HFFc6 (cell line): ENCODE measurements around the gene PSMD3. TPM values are rescaled to one million over a fixed set of nuclear protein-coding genes. Genes with fewer than 3 reads are reported as not detected.

Experiments
- DNase-seq: peaks from one replicate; pipeline ENCODE4 v3.0.0-alpha.2; 2018
- H3K27ac Mint-ChIP-seq: 2 replicates; pipeline ENCODE4 v1.8.0; 2020; ENCODE audit warnings: mild to moderate bottlenecking, mixed read lengths
- H3K27me3 Mint-ChIP-seq: 2 replicates; pipeline ENCODE4 v1.8.0; 2021; ENCODE audit warnings: mild to moderate bottlenecking, moderate library complexity, mixed read lengths; ENCODE audit not compliant: insufficient read depth
- H3K36me3 Mint-ChIP-seq: 2 replicates; pipeline ENCODE4 v1.8.0; 2021; ENCODE audit warnings: low read depth, mixed read lengths
- H3K4me1 Mint-ChIP-seq: 2 replicates; pipeline ENCODE4 v1.8.0; 2020; ENCODE audit warnings: low read depth, mixed read lengths
- H3K4me3 Mint-ChIP-seq: 2 replicates; pipeline ENCODE4 v1.8.0; 2020; ENCODE audit warnings: mild to moderate bottlenecking, moderate library complexity, mixed read lengths
- H3K9me3 Mint-ChIP-seq: 2 replicates; pipeline ENCODE4 v1.8.0; 2020; ENCODE audit warnings: mild to moderate bottlenecking, mixed read lengths
- CTCF ChIP-seq: fragments of 200-600 bp; sonication (generic); IDR thresholded peaks from 2 replicates; pipeline ENCODE4 v1.5.0; 2021; ENCODE audit warnings: antibody characterized with exemption, mild to moderate bottlenecking
- long read RNA-seq: library from polyadenylated mRNA; unstranded; transcript quantifications from one replicate; pipeline ENCODE4 v2.0.0, GENCODE V29; 2019
- total RNA-seq, 6 experiments: library from RNA; stranded (reverse); fragmentation: NEBNext Ultra II Directional; extraction: Animal tissue kit (Norgen Biotek cat#: 25700); gene quantifications; 2 replicates in 1 of 6; 3 replicates in 5 of 6; pipeline ENCODE4 v1.2.3, GENCODE V29; 2021

Gene PSMD3
- 100 to 1,000 TPM; 143 to 169 (median 160) TPM for total RNA-seq
- long read RNA-seq, transcript PSMD3-201 (12 exons, 2,158 nt), result major isoform, 136 of 159 reads
- long read RNA-seq, partial matches to known transcripts, result 15 of 159 reads
- long read RNA-seq, other reads (novel, unspliced or antisense), result 8 of 159 reads

DNA sequence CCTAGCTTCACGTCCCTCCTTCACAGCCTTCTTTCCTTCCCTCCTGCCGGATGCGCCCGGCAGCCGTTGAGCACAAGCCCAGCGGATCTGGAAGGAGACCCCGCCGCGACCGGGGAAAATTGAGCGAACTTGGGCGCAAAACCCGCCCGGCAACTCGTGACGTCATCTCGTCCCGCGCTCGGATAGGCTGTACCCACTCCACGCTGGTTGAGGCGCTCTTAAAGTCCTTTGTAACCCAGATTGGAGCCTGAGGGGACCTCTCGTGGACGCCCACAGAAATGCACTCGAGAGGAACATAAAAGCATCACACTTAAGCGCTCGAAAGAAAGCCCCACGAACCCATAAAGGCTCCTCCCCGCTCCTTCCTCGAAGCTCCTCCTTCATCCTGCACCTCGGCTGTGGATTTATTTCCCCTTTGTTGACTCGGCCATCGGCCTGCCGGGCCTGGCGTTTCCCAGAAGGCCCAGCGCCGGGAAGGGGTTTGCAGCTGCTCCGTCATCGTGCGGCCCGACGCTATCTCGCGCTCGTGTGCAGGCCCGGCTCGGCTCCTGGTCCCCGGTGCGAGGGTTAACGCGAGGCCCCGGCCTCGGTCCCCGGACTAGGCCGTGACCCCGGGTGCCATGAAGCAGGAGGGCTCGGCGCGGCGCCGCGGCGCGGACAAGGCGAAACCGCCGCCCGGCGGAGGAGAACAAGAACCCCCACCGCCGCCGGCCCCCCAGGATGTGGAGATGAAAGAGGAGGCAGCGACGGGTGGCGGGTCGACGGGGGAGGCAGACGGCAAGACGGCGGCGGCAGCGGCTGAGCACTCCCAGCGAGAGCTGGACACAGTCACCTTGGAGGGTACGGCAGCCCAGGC lies at the start of gene PSMD3:
PSMD3 (plus strand) TSS at position 457 of the 856 bp plus-strand sequence; CDS start at position 621, 164 bp downstream.
- H3K4me3 Mint-ChIP-seq, result peak within 1 kb of the TSS; percentile 98
- DNase-seq, result peak; percentile 99
- peak within 1 kb of the TSS; percentile 91 for H3K27ac Mint-ChIP-seq
- peaks cover 11% of the 10 kb centered on the region for H3K36me3 Mint-ChIP-seq
- no peaks in the 10 kb centered on the region; the same call in 1 of the 2 replicates for H3K27me3 Mint-ChIP-seq
- no peaks in the 10 kb centered on the region for H3K9me3 Mint-ChIP-seq
- peak; percentile 83 for TF ChIP-seq CTCF
- peaks cover 36% of the 10 kb centered on the region for H3K4me1 Mint-ChIP-seq

- no peaks in the 10 kb centered on the region for H3K9me3 Mint-ChIP-seq
- no peak overlapping the region for H3K27ac Mint-ChIP-seq
- H3K4me1 Mint-ChIP-seq, result peaks cover 27% of the 10 kb centered on the region
- H3K4me3 Mint-ChIP-seq, result no peak overlapping the region
- no peak for TF ChIP-seq CTCF
- no peaks in the 10 kb centered on the region for H3K36me3 Mint-ChIP-seq
- DNase-seq, result no peak
- H3K27me3 Mint-ChIP-seq, result peaks cover 6% of the 10 kb centered on the region
Observed at GRCh38 chr17:39933912-39934311, 46.7 kb upstream of the PSMD3 start.

GRCh38 chr17:39934324-39934723 lies 46.3 kb upstream of the PSMD3 start:
- TF ChIP-seq CTCF, result no peak
- no peak for DNase-seq
- peaks cover 6% of the 10 kb centered on the region for H3K27me3 Mint-ChIP-seq
- no peaks in the 10 kb centered on the region for H3K9me3 Mint-ChIP-seq
- H3K4me1 Mint-ChIP-seq, result peaks cover 27% of the 10 kb centered on the region
- no peak overlapping the region for H3K27ac Mint-ChIP-seq
- no peaks in the 10 kb centered on the region for H3K36me3 Mint-ChIP-seq
- no peak overlapping the region for H3K4me3 Mint-ChIP-seq

DNA sequence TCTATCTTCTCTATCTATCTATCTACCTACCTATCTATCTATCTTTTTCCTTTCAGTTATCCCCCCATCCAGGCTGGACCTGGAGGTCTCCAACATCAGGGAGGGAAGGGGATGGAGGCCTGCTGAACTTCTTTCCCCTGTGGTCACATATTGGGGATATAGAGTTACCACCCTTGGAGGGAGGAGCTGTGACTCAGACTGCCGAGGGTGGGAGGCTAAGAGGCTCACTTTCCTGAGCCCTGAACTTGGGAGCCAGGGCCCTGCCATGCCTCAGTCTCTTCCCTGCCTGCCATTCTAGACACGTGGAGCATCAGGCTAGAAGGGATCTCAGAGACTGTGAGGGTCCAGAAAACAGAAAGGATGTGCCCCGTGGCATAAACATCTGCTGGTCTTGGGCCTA lies 44.7 kb upstream of the PSMD3 start:
- no peak for TF ChIP-seq CTCF
- H3K9me3 Mint-ChIP-seq, result no peaks in the 10 kb centered on the region
- H3K36me3 Mint-ChIP-seq, result no peaks in the 10 kb centered on the region
- peaks cover 29% of the 10 kb centered on the region for H3K4me1 Mint-ChIP-seq
- H3K27me3 Mint-ChIP-seq, result peaks cover 8% of the 10 kb centered on the region
- H3K4me3 Mint-ChIP-seq, result no peak overlapping the region
- no peak overlapping the region for H3K27ac Mint-ChIP-seq
- no peak for DNase-seq

DNA sequence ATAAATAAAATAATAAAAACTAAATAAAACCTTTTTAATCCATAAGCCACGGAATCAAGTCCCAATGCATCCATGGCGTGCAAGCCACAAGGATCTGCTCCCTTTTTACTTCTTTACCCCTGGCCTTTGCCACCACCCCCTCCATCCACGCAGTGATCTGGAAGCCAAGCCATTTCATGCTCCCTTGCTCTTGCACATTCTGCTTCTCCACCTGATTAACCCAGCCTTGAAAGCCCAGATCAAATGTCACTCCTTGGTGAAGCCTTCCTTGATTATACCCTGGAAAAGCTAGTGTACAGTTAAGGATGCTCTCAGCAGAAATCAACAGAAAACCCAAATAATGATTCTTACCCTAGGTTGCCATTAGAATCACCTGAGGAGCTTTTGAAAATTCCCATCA lies 43.2 kb upstream of the PSMD3 start:
- H3K4me1 Mint-ChIP-seq, result peaks cover 29% of the 10 kb centered on the region
- no peaks in the 10 kb centered on the region for H3K9me3 Mint-ChIP-seq
- H3K4me3 Mint-ChIP-seq, result no peak overlapping the region
- H3K27ac Mint-ChIP-seq, result no peak overlapping the region
- no peak for DNase-seq
- H3K36me3 Mint-ChIP-seq, result no peaks in the 10 kb centered on the region
- TF ChIP-seq CTCF, result no peak
- peaks cover 10% of the 10 kb centered on the region for H3K27me3 Mint-ChIP-seq
